GM06990 (cell line): ENCODE measurements around the gene MEF2D.

ENCODE experiments used
- DNase-seq: peaks from one replicate; pipeline ENCODE4 v3.0.0-alpha.2; 2011; ENCODE audit not compliant: insufficient read length; ENCODE audit errors: extremely low read depth
- H3K27me3 ChIP-seq: replicated peaks from 2 replicates; pipeline ENCODE4 v1.6.0; 2011; ENCODE audit warnings: low read length; ENCODE audit not compliant: control insufficient read depth, insufficient read depth
- H3K36me3 ChIP-seq: 2 replicates; pipeline ENCODE4 v1.5.1; 2011; ENCODE audit warnings: low read length; ENCODE audit not compliant: control insufficient read depth, insufficient read depth
- H3K4me3 ChIP-seq: replicated peaks from 2 replicates; pipeline ENCODE4 v1.5.1; 2011; ENCODE audit warnings: low read depth, mild to moderate bottlenecking, control low read depth, low read length
- CTCF ChIP-seq: IDR thresholded peaks from 2 replicates; pipeline ENCODE4 v1.5.1; 2011; ENCODE audit warnings: low read length, control low read depth, mild to moderate bottlenecking, inconsistent platforms; ENCODE audit not compliant: insufficient read depth, poor library complexity, severe bottlenecking

The MEF2D gene

GRCh38 chr1:156431769-156432668 lies 68.6 kb downstream of the MEF2D start:
- H3K27me3 ChIP-seq, result peaks cover 10% of the 10 kb centered on the region
- no peak for TF ChIP-seq CTCF
- no peak for DNase-seq
- no peak overlapping the region for H3K4me3 ChIP-seq
- H3K36me3 ChIP-seq, result no peaks in the 10 kb centered on the region

- peaks cover 10% of the 10 kb centered on the region for H3K27me3 ChIP-seq
These were observed 69.2 kb downstream of the MEF2D start for GRCh38 chr1:156431366-156431765.

DNA sequence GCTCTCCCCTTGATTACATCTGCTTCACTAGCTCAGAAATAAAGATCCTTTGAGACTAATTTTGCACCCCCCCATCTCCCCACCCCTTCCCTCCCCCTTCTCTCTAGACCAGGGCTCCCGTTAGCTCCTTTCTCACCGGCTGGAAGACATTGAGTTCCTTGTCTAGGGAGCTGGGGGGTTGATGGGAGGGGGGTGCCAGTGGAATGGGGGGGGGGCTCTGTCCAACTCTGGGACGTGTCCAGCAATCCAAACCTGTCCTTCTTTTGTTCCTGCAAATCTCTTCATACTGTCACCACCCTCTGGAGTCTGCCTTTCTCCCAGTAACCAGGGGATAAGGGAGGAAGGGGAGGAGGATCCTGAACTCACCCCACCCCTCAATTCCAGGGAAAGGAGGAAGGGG lies 69.7 kb downstream of the MEF2D start:
- DNase-seq, result no peak
- TF ChIP-seq CTCF, result no peak
- Histone ChIP-seq H3K27me3 (peaks cover 10% of the 10 kb centered on the region), H3K36me3 (no peaks in the 10 kb centered on the region), H3K4me3 (no peak overlapping the region)

More at GRCh38 chr1:156431366-156431765, 69.2 kb downstream of the MEF2D start:
- Histone ChIP-seq H3K36me3 (no peaks in the 10 kb centered on the region), H3K4me3 (no peak overlapping the region)
- DNase-seq, result no peak
- TF ChIP-seq CTCF, result no peak

GRCh38 chr1:156430303-156430702 lies 70.3 kb downstream of the MEF2D start:
- Histone ChIP-seq H3K36me3 (no peaks in the 10 kb centered on the region), H3K4me3 (no peak overlapping the region), H3K27me3 (peaks cover 9% of the 10 kb centered on the region)
- TF ChIP-seq CTCF, result no peak
- no peak for DNase-seq

DNA sequence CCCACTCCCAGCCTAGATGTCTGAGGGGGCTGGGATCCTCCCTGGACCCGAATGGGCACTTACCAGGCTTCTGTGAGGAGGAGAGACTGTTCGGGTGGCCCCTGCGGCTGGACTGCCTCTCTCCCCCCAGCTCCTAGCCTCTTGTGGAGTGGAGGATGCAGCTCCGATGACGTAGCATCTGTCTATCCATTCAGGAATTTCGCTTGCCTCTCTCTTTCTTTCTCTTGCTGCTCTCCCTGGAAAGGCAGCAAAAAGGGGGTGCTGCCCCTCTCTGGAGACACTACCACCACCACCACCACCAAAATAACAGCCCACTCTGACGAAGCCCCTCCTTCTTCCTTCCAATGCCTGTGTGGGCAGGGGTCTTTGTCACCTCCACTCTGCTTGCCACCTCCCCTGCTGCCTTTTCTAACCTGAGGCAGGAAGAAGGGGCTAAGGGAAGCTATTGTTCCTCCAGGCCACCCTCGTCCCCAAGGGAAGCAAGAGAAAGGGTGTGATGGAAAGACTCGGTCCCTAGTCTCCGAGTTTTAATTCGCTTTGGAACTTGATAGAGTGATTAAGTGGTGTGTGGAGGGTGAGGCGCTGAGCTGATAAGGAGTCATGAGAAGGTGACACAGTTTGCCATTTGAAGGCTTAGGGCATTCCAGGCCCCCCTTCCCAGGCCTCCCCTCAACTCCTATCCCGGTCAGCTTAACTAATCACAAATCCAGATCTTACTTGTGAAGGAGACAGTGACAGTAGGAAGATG lies 71.1 kb downstream of the MEF2D start:
- DNase-seq, result no peak
- H3K36me3 ChIP-seq, result no peaks in the 10 kb centered on the region
- TF ChIP-seq CTCF, result no peak
- H3K4me3 ChIP-seq, result no peak overlapping the region
- H3K27me3 ChIP-seq, result peaks cover 8% of the 10 kb centered on the region
